Lung (tissue), 12 donors: ENCODE results near the gene SYTL4. TPM values are rescaled to one million over a fixed set of nuclear protein-coding genes. Genes with fewer than 3 reads are reported as not detected.

Experiments
- ATAC-seq: fragments of 200-7000 bp; cut with Tn5 transposase; one replicate; pipeline ENCODE4 v1.9.1; 2020; ENCODE audit warnings: moderate number of reproducible peaks; ENCODE audit not compliant: insufficient read depth, low FRiP score
- DNase-seq, 3 donors: peaks; one replicate each; pipeline ENCODE4 v3.0.0-alpha.2; 2013 to 2017
- H3K27ac ChIP-seq, 2 donors: one replicate each; pipeline ENCODE4 v1.5.1; 2013; ENCODE audit warnings: mild to moderate bottlenecking in 2 of 2, moderate library complexity in 2 of 2, control low read depth in 1 of 2, inconsistent platforms in 1 of 2, low read depth in 1 of 2, low read length in 1 of 2
- H3K27me3 ChIP-seq, 3 donors: one replicate each; pipeline ENCODE4 v1.5.1; 2013; ENCODE audit warnings: low read length in 2 of 3; ENCODE audit not compliant: control insufficient read depth in 3 of 3, insufficient read depth in 3 of 3
- H3K36me3 ChIP-seq, 4 donors: one replicate each; pipeline ENCODE4 v1.5.1; 2013; ENCODE audit warnings: low read length in 4 of 4, mild to moderate bottlenecking in 1 of 4, moderate library complexity in 1 of 4; ENCODE audit not compliant: control insufficient read depth in 4 of 4, insufficient read depth in 4 of 4
- H3K4me1 ChIP-seq, 5 donors: one replicate each; pipeline ENCODE4 v1.5.1; 2013; ENCODE audit warnings: low read length in 5 of 5, mild to moderate bottlenecking in 2 of 5, moderate library complexity in 1 of 5; ENCODE audit not compliant: control insufficient read depth in 5 of 5, insufficient read depth in 5 of 5
- H3K4me3 ChIP-seq: one replicate; pipeline ENCODE4 v1.5.1; 2013; ENCODE audit warnings: mild to moderate bottlenecking, control low read depth, moderate library complexity
- H3K9ac ChIP-seq, 2 donors: one replicate each; pipeline ENCODE4 v1.5.1; 2013; ENCODE audit warnings: low read length in 2 of 2, control low read depth in 1 of 2; ENCODE audit not compliant: insufficient read depth in 1 of 2
- H3K9me3 ChIP-seq, 4 donors: one replicate each; pipeline ENCODE4 v1.5.1; 2013; ENCODE audit warnings: low read length in 3 of 4, mild to moderate bottlenecking in 1 of 4, moderate library complexity in 1 of 4; ENCODE audit not compliant: control insufficient read depth in 4 of 4, insufficient read depth in 3 of 4
- WGBS, 2 donors: extraction: QIAGEN DNeasy Blood & Tissue Kit; methylation state at CpG; one replicate each; pipeline ENCODE4 v1.1.7; 2013; 5-methylcytosine and 5-hydroxymethylcytosine counted together
- polyA plus RNA-seq, 2 donors: library from polyadenylated mRNA; stranded (reverse); fragments of 200-250 nt; gene quantifications; one replicate each; pipeline ENCODE4 v1.2.1, GENCODE V29; 2013
- total RNA-seq, 2 donors: library from RNA; depleted of rRNA in 1 of 2; stranded (reverse); fragments of >200 nt in 1 of 2; gene quantifications; one replicate each; pipeline ENCODE4 v1.2.1, GENCODE V29; 2014 to 2021
- TF ChIP-seq, protein P1 (sequence below): IDR thresholded peaks from 2 replicates; pipeline ENCODE4 v1.5.1; 2012; ENCODE audit warnings: mild to moderate bottlenecking; ENCODE audit errors: control extremely low read depth, extremely low read depth
- donor health status: control.
- donor health status: control.
- donor health status: Bipolar disorder and iron deficiency.
- donor health status: healthy.
- donor health status: DM: yes; HTN: yes; CAD: no.

The SYTL4 gene
- total and polyA plus RNA-seq, 4 donors: 3.4 to 11.7 (median 4.7) TPM

- Histone ChIP-seq H3K9ac (no peak overlapping the region), H3K4me1 (peaks cover 0 to 47% (median 5%) of the 10 kb centered on the region in 5 donors), H3K36me3 (no peaks in the 10 kb centered on the region), H3K27me3 (peaks cover 0 to 13% (median 7%) of the 10 kb centered on the region in 3 donors), H3K27ac (peak overlapping the region in 1 of 2 donors; percentile 15), H3K9me3 (no peaks in the 10 kb centered on the region), H3K4me3 (no peak overlapping the region)
- peak in 1 of 3 donors; percentile 15 for DNase-seq
- WGBS, 2 donors: 47 to 88% methylated on average over 2 of the region's 2 CpGs
- TF ChIP-seq, protein P1, sequence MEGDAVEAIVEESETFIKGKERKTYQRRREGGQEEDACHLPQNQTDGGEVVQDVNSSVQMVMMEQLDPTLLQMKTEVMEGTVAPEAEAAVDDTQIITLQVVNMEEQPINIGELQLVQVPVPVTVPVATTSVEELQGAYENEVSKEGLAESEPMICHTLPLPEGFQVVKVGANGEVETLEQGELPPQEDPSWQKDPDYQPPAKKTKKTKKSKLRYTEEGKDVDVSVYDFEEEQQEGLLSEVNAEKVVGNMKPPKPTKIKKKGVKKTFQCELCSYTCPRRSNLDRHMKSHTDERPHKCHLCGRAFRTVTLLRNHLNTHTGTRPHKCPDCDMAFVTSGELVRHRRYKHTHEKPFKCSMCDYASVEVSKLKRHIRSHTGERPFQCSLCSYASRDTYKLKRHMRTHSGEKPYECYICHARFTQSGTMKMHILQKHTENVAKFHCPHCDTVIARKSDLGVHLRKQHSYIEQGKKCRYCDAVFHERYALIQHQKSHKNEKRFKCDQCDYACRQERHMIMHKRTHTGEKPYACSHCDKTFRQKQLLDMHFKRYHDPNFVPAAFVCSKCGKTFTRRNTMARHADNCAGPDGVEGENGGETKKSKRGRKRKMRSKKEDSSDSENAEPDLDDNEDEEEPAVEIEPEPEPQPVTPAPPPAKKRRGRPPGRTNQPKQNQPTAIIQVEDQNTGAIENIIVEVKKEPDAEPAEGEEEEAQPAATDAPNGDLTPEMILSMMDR: no peak
- no peak for ATAC-seq
These were observed 84.2 kb downstream of the SYTL4 start for GRCh38 chrX:100647739-100648138.

DNA sequence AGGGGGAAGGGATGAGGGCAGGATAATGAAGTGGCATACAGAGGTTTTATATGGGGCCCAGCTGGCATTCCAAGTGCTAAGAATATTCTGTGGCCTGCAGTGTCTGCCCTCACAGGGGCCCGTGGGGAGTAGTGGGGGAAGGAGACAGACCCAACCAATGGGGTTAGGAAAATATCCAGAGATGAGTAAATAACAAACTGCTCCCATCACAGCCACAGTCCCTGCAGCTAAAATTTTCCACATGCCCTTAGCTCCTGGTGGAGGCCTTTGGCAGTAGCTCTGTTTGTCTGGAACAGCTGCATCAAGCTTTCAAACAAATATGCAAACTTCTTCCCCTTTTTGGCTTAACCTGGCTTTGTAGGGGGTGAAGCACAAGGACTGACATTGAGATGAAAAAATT, 84.8 kb downstream of the SYTL4 start:
- Histone ChIP-seq H3K9ac (no peak overlapping the region), H3K36me3 (no peaks in the 10 kb centered on the region), H3K27me3 (peaks cover 0 to 13% (median 4%) of the 10 kb centered on the region in 3 donors), H3K4me3 (no peak overlapping the region), H3K27ac (peak overlapping the region in 1 of 2 donors; percentile 15), H3K4me1 (peaks cover 0 to 49% (median 8%) of the 10 kb centered on the region in 5 donors), H3K9me3 (no peaks in the 10 kb centered on the region)
- TF ChIP-seq, protein P1: no peak
- ATAC-seq (no peak), DNase-seq (peak; percentile 84 to 90 (median 88))
- 13 to 45% methylated on average over 1 of the region's 1 CpG for WGBS, 2 donors

GRCh38 chrX:100645106-100645505, 86.8 kb downstream of the SYTL4 start:
- H3K4me3 ChIP-seq: no peak overlapping the region
- H3K9me3 ChIP-seq: no peaks in the 10 kb centered on the region
- ATAC-seq: no peak
- peaks cover 0 to 48% (median 13%) of the 10 kb centered on the region in 5 donors for H3K4me1 ChIP-seq
- DNase-seq: peak in 1 of 3 donors; percentile 28
- peaks cover 0 to 13% (median 12%) of the 10 kb centered on the region in 3 donors for H3K27me3 ChIP-seq
- peak overlapping the region in 1 of 2 donors; percentile 24 for H3K27ac ChIP-seq
- H3K9ac ChIP-seq: peak overlapping the region in 1 of 2 donors; percentile 40
- H3K36me3 ChIP-seq: no peaks in the 10 kb centered on the region
- WGBS, 2 donors: 57 to 85% methylated on average over 4 of the region's 4 CpGs
- TF ChIP-seq, protein P1: no peak
